ENCODE results near the gene EPYC.

DNA sequence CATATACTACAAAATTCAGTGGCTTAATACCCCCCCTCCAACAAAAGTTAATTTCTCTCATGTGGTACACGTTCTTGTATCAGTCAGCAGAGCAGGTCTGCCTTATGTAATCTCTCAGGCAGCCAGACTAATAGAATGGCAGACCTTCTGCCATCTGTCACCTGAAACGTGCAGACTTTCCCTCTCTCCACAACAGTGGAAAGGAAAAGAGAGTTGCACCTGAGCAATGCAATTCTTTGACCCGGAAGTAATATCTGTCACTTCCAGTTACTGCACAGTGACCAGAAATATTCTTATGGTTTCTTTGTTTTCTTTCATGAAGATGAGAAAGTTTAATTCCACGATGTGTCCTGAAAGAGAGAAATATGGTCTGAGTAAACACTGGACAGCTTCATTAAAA is 38.6 kb upstream of the EPYC start:
- TF ChIP-seq, protein P1, sequence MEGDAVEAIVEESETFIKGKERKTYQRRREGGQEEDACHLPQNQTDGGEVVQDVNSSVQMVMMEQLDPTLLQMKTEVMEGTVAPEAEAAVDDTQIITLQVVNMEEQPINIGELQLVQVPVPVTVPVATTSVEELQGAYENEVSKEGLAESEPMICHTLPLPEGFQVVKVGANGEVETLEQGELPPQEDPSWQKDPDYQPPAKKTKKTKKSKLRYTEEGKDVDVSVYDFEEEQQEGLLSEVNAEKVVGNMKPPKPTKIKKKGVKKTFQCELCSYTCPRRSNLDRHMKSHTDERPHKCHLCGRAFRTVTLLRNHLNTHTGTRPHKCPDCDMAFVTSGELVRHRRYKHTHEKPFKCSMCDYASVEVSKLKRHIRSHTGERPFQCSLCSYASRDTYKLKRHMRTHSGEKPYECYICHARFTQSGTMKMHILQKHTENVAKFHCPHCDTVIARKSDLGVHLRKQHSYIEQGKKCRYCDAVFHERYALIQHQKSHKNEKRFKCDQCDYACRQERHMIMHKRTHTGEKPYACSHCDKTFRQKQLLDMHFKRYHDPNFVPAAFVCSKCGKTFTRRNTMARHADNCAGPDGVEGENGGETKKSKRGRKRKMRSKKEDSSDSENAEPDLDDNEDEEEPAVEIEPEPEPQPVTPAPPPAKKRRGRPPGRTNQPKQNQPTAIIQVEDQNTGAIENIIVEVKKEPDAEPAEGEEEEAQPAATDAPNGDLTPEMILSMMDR (IDR thresholded peaks at IDR 0.05; ENCODE audit: poor library complexity) = no peak
- TF ChIP-seq EZH2 (IDR thresholded peaks at IDR 0.05; ENCODE audit: borderline replicate concordance) (no peak), EZH2phosphoT487 (IDR thresholded peaks at IDR 0.05; ENCODE audit: low read depth, severe bottlenecking, unreplicated experiment) (no peak)
